Endothelial cell of umbilical vein (primary cell): ENCODE data around the gene PLXNA1. TPM values are rescaled to one million over a fixed set of nuclear protein-coding genes. Genes with fewer than 3 reads are reported as not detected.

Experiments
- BruUV-seq: library from RNA; stranded (reverse); fragments of 400-500 nt; replicated peaks from 2 replicates; lab custom pipeline; 2021; lab: Mats Ljungman, UMichigan
- CTCF ChIA-PET: fragments of 300-600, 350-600 bp; sonication (Branson Sonifier 250); formaldehyde crosslinking; loops from one replicate; lab custom pipeline; 2021; ENCODE audit warnings: antibody characterized with exemption, inconsistent platforms; lab: Charles Lee
- POLR2A ChIA-PET: fragments of 300-600, 350-600 bp; sonication (Branson Sonifier 250); formaldehyde crosslinking; loops from one replicate; lab custom pipeline; 2021; ENCODE audit warnings: antibody characterized with exemption, inconsistent platforms; lab: Charles Lee
- DNase-seq: peaks from one replicate; pipeline ENCODE4 v3.0.0-alpha.2; 2011; ENCODE audit warnings: low read depth, low spot score
- FAIRE-seq: peaks from 2 replicates; lab custom pipeline; 2011; peaks lifted over from hg19 to GRCh38; lab: Jason Lieb, UNC
- H2AFZ ChIP-seq: 2 replicates; pipeline ENCODE4 v1.6.0; 2012; ENCODE audit warnings: low read depth, low read length, control low read depth, inconsistent platforms
- H3K27ac ChIP-seq: 2 replicates; pipeline ENCODE4 v1.5.1; 2011; ENCODE audit warnings: low read depth, mild to moderate bottlenecking, control low read depth, low read length, moderate library complexity; ENCODE audit not compliant: insufficient read depth
- H3K27me3 ChIP-seq, 2 experiments: 2 replicates each; pipeline versions ENCODE4 v1.6.0 to v1.6.1; 2011; ENCODE audit warnings: low read length in 2 of 2, mixed read lengths in 1 of 2; ENCODE audit not compliant: control insufficient read depth in 2 of 2, insufficient read depth in 2 of 2
- H3K36me3 ChIP-seq, 2 experiments: 2 replicates in 1 of 2; 3 replicates in 1 of 2; pipeline ENCODE4 v1.5.1; 2011; ENCODE audit warnings: low read length in 2 of 2, mild to moderate bottlenecking in 1 of 2, moderate library complexity in 1 of 2; ENCODE audit not compliant: control insufficient read depth in 2 of 2, insufficient read depth in 2 of 2; ENCODE audit errors: extremely low read depth in 1 of 2
- H3K4me1 ChIP-seq: 3 replicates; pipeline ENCODE4 v1.5.1; 2011; ENCODE audit warnings: mild to moderate bottlenecking, low read length; ENCODE audit not compliant: control insufficient read depth, insufficient read depth; ENCODE audit errors: extremely low read depth
- H3K4me2 ChIP-seq: 2 replicates; pipeline ENCODE4 v1.6.1; 2011; ENCODE audit warnings: low read length, control low read depth, mixed read lengths; ENCODE audit not compliant: insufficient read depth
- H3K4me3 ChIP-seq, 3 experiments: fragments of 200-600 bp in 1 of 3; sonication (generic), shearing (Covaris generic) in 1 of 3; replicated peaks in 1 of 3; 2 replicates each; pipeline ENCODE4 v1.5.1; 2011 to 2016; ENCODE audit warnings: control low read depth in 3 of 3, low read length in 3 of 3, mild to moderate bottlenecking in 2 of 3, inconsistent platforms in 1 of 3, low read depth in 1 of 3, moderate library complexity in 1 of 3; ENCODE audit not compliant: insufficient read depth in 1 of 3
- H3K79me2 ChIP-seq: 2 replicates; pipeline ENCODE4 v1.6.0; 2012; ENCODE audit warnings: low read length, inconsistent platforms; ENCODE audit not compliant: control insufficient read depth, insufficient read depth
- H3K9ac ChIP-seq: replicated peaks from 2 replicates; pipeline ENCODE3; 2011; ENCODE audit warnings: low read length, control low read depth; ENCODE audit not compliant: insufficient read depth; ENCODE audit errors: extremely low read depth
- H3K9me1 ChIP-seq: replicated peaks from 3 replicates; pipeline ENCODE4 v1.6.0; 2011; ENCODE audit warnings: mild to moderate bottlenecking, low read length; ENCODE audit not compliant: control insufficient read depth, insufficient read depth; ENCODE audit errors: extremely low read depth
- H3K9me3 ChIP-seq: replicated peaks from 2 replicates; pipeline ENCODE4 v1.5.1; 2012; ENCODE audit warnings: low read length, inconsistent platforms; ENCODE audit not compliant: control insufficient read depth, insufficient read depth
- H4K20me1 ChIP-seq: replicated peaks from 2 replicates; pipeline ENCODE3; 2011; ENCODE audit warnings: mild to moderate bottlenecking, low read length; ENCODE audit not compliant: control insufficient read depth, insufficient read depth; ENCODE audit errors: extremely low read depth
- EZH2 ChIP-seq: IDR thresholded peaks from 2 replicates; pipeline ENCODE4 v1.6.1; 2012; ENCODE audit warnings: borderline replicate concordance, low read depth, mild to moderate bottlenecking, moderate library complexity, low read length, inconsistent platforms; ENCODE audit not compliant: severe bottlenecking
- FOS ChIP-seq: IDR thresholded peaks from 2 replicates; pipeline ENCODE4 v1.6.1; 2011; ENCODE audit warnings: mild to moderate bottlenecking, low read length, moderate library complexity, borderline replicate concordance; ENCODE audit not compliant: insufficient read depth
- GATA2 ChIP-seq: IDR thresholded peaks from 2 replicates; pipeline ENCODE4 v1.7.0; 2011; ENCODE audit warnings: low read depth, mild to moderate bottlenecking, moderate library complexity, mixed read lengths, low read length; ENCODE audit not compliant: insufficient read length, insufficient read depth
- JUN ChIP-seq: IDR thresholded peaks from 2 replicates; pipeline ENCODE4 v1.6.1; 2011; ENCODE audit warnings: borderline replicate concordance, low read depth; ENCODE audit not compliant: insufficient read length, insufficient read depth
- MYC ChIP-seq: IDR thresholded peaks from one replicate; pipeline ENCODE4 v1.6.1; 2011; ENCODE audit warnings: mild to moderate bottlenecking, low read depth, low read length
- POLR2A ChIP-seq: IDR thresholded peaks from 2 replicates; pipeline ENCODE4 v1.6.1; 2012; ENCODE audit warnings: low read depth, mild to moderate bottlenecking, control low read depth, low read length
- POLR2AphosphoS5 ChIP-seq: IDR thresholded peaks from 2 replicates; pipeline ENCODE4 v1.6.1; 2012; ENCODE audit warnings: low read depth, mild to moderate bottlenecking, control low read depth, low read length, moderate library complexity; ENCODE audit not compliant: insufficient read depth
- dilution Hi-C: fragments of 300-500 bp; cut with MboI; formaldehyde crosslinking; loops from one replicate; pipeline ENCODE4 v1.15.0; 2019; ENCODE audit warnings: low sequenced_read_pairs; ENCODE audit not compliant: extremely low pct_ligation_motif_present
- intact Hi-C: fragments of 100-400 bp; cut with micrococcal nuclease; formaldehyde crosslinking; loops from one replicate; pipeline ENCODE4 v1.10.0; 2022
- polyA plus RNA-seq, 4 experiments: library from polyadenylated mRNA; depleted of rRNA in 3 of 4; stranded (reverse) in 3 of 4; unstranded in 1 of 4; fragments of >200 nt; gene quantifications; 2 replicates each; pipeline versions ENCODE4 v1.2.1 to v1.2.3, GENCODE V29; 2011 to 2012; ENCODE audit warnings: missing spikeins in 1 of 4
- total RNA-seq: library from RNA; stranded (reverse); gene quantifications from 2 replicates; pipeline ENCODE4 v1.2.3, GENCODE V29; 2021
- TF ChIP-seq, protein P1 (sequence below): IDR thresholded peaks from 2 replicates; pipeline ENCODE4 v1.6.1; 2011; ENCODE audit not compliant: insufficient read depth, insufficient read length
- TF ChIP-seq, protein P2 (sequence below), 2 donors: IDR thresholded peaks; 1 replicate in 1 of 2; 2 replicates in 1 of 2; pipeline ENCODE4 v1.5.1; 2011; ENCODE audit warnings: low read length in 2 of 2, mild to moderate bottlenecking in 2 of 2, moderate library complexity in 2 of 2, control low read depth in 1 of 2, inconsistent platforms in 1 of 2, low read depth in 1 of 2; ENCODE audit not compliant: insufficient read depth in 1 of 2; ENCODE audit errors: extremely low read depth in 1 of 2

Gene PLXNA1
- total and polyA plus RNA-seq, 2 donors (not counting 3 experiments of a cell fraction or from before 2014, with no cell fraction given) = 14.1 to 18.4 TPM

DNA sequence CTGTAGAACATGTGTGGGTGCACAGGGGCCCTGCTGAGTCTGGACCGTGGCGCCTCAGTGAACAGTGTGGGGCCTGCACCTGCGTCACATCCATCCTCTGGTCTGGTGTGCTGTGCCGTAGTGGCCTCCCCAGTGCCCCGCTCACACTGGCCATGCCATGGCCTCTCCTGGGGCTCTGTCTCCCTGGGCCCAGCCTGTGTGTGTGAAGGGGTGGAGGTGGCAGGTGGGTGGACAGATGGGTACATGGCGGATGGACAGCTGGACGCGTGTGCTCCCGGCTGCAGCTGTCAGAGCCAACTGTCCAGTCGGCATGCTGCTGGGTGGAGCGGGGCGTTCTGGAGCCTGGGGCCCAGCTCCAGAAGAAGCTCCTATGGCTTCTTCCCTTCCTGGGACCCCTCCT lies 17.8 kb downstream of the PLXNA1 start:
- POLR2A ChIA-PET = no interaction called here
- Histone ChIP-seq H4K20me1 (no peaks in the 10 kb centered on the region), H3K9ac (no peak overlapping the region), H3K9me1 (no peaks in the 10 kb centered on the region), H3K4me3 (no peak overlapping the region), H3K36me3 (no peaks in the 10 kb centered on the region), H3K9me3 (no peaks in the 10 kb centered on the region), H2AFZ (no peak overlapping the region), H3K79me2 (no peaks in the 10 kb centered on the region), H3K27ac (no peak overlapping the region), H3K27me3 (no peaks in the 10 kb centered on the region), H3K4me1 (peaks cover 11% of the 10 kb centered on the region), H3K4me2 (no peak overlapping the region)
- FAIRE-seq = no peak
- CTCF ChIA-PET = interaction anchor here (0.9 to 2.6 kb wide), 4 partner anchors 8 to 249 kb away, joined by 4 to 25 read pairs (median 6); partner anchors contain the start of gene PLXNA1
- dilution Hi-C loops (no loop called here), intact Hi-C loops (loop anchor here (5.0 to 10.0 kb wide), 3 partner anchors 323 to 476 kb away; partner anchors contain the start of gene CHST13)
- no peak for DNase-seq
- no TSS peak for BruUV-seq
- TF ChIP-seq POLR2A (no peak), MYC (no peak), EZH2 (no peak), JUN (no peak), GATA2 (no peak), POLR2AphosphoS5 (no peak), FOS (no peak)
- TF ChIP-seq, protein P1, sequence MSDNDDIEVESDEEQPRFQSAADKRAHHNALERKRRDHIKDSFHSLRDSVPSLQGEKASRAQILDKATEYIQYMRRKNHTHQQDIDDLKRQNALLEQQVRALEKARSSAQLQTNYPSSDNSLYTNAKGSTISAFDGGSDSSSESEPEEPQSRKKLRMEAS = no peak
- TF ChIP-seq, protein P2, sequence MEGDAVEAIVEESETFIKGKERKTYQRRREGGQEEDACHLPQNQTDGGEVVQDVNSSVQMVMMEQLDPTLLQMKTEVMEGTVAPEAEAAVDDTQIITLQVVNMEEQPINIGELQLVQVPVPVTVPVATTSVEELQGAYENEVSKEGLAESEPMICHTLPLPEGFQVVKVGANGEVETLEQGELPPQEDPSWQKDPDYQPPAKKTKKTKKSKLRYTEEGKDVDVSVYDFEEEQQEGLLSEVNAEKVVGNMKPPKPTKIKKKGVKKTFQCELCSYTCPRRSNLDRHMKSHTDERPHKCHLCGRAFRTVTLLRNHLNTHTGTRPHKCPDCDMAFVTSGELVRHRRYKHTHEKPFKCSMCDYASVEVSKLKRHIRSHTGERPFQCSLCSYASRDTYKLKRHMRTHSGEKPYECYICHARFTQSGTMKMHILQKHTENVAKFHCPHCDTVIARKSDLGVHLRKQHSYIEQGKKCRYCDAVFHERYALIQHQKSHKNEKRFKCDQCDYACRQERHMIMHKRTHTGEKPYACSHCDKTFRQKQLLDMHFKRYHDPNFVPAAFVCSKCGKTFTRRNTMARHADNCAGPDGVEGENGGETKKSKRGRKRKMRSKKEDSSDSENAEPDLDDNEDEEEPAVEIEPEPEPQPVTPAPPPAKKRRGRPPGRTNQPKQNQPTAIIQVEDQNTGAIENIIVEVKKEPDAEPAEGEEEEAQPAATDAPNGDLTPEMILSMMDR (IDR thresholded peaks at IDR 0.05; ENCODE audit: extremely low read depth in 1 of 2, insufficient read depth in 1 of 2, low read depth in 1 of 2, low read length in 2 of 2) = no peak
